ENCODE results near the gene DXO.
"Not testable (repeated sequence)": the region's sequence is repeated elsewhere in the genome, so short reads cannot be mapped to it uniquely, and the experiment has no call there.

The DXO gene

DNA sequence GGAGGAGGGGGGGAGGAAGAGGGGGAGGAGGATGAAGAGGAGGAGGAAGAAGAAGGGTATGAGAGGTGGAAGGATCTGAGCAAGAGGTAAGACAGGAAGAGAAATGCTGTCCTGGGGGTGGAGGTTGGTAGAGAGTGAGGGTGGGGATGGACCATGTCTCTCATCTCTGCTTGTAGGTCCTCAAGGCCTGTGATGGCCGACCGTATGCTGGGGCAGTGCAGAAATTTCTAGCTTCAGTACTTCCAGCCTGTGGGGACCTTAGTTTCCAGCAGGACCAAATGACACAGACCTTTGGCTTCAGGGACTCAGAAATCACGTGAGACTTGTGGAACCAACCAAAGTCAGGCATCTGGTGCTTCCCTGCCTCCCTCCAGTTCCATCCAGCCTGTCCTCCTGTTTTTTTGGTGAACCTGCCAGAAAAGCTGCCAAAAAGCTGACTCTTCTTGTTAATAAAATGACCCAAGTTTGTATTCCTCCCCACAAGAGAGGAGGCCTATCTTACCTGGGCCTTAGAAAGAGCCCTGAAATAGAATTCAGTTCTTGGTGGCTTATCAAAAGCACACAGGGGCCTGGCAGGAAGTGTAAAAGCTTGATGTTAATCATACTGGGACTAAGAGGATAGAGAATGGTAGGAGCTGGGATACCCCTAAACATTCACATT is 7.4 kb upstream of the DXO start:
- DNase-seq = no peak

DNA sequence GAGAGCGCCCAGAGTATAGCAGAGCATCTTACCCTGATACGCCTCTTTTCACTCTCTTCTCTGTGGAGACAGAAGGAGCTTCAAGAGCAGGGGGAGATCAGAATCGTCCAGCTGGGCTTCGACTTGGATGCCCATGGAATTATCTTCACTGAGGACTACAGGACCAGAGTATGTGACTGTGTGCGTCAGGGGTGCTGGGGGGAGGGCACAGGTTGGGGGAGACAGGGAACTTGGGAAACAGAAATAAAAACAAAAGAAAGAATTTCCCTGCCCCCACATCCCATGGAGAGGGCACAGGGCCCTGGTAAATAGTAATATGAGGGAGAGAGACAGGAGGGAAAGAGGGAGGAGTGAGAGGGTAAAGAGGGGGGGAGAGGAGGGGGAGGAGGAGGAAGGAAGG is 6.9 kb upstream of the DXO start:
- no peak for DNase-seq

DNA sequence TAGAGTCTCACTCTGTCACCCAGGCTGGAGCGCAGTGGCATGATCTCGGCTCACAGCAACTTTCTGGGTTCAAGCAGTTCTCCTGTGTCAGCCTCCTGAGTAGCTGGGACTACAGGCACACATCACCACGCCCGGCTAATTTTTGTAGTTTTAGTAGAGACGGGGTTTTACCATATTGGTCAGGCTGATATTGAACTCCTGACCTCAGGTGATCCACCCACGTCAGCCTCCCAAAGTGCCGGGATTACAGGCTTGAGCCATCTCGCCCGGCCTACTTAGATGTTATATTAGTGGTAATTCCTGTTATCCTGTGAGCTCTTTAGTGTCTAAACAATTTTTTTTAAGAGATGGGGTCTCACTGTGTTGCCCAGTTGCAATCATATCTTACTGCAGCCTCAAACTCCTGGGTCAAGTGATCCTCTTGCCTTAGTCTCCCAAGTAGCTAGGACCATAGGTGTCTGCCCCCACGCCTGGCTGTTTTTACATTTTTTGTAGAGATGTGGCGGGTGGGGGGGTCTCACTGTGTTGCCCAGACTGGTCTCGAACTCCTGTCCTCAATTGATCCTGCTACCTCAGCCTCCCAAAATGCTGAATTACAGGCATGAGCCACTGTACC is 6.0 kb upstream of the DXO start:
- DNase-seq = no peak

DNA sequence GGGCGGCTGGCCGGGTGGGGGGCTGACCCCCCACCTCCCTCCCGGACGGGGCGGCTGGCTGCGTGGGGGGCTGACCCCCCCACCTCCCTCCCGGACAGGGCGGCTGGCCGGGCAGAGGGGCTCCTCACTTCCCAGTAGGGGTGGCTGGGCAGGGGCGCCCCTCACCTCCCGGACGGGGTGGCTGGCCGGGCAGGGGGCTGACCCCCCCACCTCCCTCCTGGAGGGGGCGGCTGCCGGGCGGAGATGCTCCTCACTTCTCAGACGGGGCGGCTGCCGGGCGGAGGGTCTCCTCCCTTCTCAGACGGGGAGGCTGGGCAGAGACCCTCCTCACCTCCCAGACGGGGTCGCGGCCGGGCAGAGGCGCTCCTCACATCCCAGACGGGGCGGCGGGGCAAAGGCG is 4.1 kb upstream of the DXO start:
- DNase-seq = not testable (repeated sequence)

DNA sequence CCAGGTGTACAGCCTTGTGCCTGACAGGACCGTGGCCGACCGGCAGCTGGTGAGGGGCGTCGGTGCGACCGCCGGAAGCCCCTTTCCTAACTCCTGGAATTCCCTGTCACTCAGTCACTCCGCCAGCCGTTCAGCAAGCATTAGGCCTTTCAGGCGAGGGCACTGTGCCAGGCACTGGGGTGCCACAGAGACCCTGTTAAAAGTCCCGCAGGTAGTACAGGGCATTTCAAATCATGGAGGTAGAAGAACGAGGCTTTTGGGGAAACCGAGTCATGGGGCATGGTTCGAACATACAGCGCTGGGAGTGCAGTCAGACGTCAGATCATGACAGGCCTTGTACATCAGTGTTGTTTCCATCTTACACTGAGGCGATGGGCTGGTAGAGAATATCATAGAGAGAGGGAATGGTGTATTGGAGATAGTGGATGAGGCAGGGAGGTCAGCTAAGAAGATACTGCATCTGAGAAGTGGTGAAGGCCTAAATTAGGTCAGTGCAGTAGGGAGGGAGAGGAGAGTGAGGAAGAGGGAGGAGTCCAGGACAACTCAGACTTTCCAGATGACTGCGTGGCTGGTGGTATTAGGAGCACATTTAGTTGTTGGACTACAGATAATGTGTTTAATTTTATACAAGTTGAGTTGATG is 892 bp upstream of the DXO start:
- no peak for DNase-seq

DNA sequence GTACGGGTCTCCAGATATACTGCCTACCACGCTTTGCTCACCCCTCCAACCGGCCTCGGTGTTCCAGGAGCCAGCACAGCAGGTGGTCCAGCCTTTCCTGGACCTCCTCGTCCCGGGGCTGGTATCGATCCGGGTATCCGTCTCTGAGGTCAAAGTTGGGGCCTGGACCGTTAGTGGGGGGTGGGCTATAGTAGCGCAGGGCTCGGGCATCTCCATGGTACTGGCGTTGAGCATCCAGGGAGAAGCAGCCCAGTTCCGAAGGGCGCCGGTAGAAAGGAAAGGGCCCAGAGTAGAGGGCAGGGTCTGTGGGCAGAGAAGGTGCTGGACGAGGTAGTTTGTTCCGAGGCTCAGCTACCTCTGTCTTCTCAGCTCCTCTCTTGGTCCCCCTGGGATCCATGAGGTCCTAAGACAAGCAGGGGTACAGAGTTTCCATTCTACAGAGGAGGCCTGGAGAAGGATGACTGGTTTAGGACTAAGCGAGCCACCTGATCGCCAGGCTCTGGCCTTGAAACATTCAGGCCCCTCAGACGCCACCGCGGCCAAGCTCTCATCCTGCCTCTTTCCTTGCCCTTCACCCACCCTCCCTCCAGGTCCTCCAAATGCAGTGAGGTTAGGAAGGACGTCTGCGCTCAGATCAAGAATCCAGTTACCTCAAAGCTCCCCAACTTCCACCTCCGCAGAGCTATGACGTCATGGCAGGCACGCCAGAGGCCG is 502 bp downstream of the DXO start:
- DNase-seq = peak; percentile 34

DNA sequence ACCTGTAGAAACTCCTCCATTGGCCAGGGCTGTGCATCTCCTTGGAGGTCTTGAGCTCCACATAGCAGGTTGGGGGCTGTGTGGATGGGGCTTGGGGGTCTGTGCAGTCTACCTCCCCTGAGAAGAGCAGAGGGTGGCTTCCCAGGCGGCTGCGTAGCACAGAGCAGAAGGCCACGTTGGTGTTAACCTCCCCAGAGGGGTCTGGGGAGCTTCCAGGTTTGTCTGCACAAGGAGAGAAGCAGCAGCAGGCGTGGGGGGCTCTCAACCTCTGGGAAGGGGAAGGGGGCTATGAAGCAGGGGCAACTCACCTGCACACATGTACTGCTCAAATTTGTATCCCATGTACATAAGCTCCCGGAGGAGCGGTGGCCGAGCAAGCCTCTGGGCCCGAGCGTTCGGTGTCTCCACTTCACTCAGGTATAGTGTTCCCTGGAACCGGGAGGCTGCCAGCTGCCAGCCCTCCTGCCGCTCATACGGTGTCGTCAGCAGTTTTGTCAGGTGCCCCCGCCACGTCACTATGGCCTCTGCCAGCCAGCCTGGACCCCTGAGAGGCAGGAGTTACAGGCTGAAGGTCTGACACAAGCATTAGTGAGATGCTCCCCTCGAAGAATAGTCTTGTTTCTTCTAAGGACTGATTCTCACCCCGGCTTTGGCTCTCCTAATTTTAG is 1.2 kb downstream of the DXO start:
- DNase-seq = peak; percentile 42

DNA sequence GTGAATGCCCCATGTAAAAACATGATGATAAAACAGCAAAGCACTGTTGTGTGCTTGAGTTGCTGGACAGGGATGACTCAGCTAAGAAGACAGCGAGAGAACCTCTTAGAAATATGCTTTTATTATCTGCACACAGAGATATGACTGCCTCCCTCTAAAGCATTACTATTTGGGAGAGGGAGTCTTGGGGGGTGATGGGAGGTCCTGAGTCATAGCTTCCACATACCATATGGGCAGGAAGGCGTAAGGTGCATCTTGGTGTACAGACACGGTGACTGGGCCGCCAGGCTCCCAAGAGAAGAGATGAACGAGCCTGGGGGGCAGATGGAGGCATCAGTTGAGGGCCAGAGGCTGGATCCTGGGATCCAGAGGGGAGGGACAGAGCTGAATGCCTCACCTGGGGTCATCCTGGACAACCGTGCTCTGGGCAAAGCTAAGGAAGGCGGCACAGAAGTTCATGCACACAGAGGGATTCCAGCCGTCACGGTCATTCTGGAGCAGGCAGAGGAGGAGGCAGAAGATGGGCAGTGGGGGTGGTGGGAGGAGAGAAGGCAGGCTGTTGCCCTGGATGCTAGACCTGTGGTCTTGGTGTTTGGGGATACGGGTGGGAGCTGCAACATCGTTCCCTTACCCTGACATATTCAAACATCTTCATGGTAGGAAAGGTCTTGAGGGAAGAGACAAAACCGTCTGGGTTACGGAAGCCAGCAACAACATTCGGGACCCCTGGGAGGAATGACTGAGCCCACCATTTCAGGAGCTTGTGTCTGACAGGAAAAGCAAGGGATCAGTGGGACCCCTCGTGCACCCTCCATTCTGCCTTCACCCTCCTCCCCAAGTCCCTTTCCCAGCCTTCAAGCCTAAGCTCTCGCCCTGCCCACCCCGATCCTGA is 2.0 kb downstream of the DXO start:
- DNase-seq = no peak

DNA sequence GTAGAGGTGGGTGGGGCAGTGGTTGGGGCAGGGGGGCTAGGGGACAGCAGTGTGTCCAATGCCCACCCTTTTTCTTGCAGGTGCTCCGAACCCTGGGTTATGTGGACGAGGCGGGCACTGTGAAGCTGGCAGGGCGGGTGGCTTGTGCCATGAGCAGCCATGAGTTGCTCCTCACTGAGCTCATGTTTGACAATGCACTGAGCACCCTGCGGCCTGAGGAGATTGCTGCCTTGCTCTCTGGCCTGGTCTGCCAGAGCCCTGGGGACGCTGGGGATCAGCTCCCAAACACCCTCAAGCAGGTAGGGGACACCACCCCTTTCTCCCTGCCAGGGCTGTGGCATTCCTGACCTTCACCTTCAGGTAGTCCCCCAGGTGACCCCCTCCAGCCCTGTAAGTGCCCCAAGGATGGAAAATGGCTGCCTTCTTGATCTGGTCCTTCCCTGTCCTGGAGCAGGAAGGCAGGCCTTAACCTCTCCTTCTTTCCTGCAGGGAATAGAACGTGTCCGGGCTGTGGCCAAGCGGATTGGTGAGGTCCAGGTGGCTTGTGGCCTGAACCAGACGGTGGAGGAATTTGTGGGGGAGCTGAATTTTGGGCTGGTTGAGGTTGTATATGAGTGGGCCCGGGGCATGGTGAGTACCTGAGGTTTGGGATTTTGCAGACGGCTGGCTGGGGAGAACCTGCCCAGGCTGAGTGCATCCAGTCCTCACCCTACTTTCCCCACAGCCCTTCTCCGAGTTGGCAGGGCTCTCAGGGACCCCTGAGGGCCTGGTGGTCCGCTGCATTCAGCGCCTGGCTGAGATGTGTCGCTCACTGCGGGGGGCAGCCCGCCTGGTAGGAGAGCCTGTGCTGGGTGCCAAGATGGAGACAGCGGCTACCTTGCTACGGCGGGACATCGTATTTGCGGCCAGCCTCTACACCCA is 2.9 kb downstream of the DXO start:
- no peak for DNase-seq

DNA sequence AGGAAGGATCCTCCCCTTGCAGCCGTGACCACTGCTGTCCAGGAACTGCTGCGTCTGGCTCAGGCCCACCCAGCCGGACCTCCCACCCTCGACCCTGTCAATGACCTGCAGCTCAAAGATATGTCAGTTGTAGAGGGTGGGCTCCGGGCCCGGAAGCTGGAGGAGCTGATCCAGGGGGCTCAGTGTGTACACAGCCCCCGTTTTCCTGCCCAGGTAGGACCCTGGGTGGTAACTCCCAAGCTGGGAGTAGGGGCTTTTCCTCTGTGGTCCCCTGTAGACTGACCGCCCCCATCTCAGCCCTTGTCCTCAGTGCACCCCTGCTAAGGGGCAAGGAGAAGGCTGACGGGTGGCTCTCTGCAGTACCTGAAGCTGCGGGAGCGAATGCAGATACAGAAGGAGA is 3.6 kb downstream of the DXO start:
- DNase-seq = no peak

DNA sequence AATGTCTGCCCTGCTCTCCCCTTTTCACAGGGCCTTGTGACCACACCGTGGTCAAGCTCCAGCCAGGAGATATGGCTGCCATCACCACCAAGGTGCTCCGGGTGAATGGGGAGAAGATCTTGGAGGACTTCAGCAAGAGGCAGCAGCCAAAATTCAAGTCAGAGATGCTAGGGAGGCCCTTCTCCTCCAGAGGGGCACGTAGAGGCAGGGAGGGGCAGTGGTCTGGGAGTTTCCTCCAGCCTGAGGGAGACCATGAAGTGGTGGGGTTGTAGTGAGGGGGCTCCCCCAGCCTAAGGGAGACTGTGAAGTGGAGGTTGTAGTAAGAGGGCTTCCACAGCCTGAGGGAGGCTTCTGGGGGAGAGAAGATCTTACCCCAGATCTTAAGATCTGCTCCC is 4.0 kb downstream of the DXO start:
- no peak for DNase-seq

DNA sequence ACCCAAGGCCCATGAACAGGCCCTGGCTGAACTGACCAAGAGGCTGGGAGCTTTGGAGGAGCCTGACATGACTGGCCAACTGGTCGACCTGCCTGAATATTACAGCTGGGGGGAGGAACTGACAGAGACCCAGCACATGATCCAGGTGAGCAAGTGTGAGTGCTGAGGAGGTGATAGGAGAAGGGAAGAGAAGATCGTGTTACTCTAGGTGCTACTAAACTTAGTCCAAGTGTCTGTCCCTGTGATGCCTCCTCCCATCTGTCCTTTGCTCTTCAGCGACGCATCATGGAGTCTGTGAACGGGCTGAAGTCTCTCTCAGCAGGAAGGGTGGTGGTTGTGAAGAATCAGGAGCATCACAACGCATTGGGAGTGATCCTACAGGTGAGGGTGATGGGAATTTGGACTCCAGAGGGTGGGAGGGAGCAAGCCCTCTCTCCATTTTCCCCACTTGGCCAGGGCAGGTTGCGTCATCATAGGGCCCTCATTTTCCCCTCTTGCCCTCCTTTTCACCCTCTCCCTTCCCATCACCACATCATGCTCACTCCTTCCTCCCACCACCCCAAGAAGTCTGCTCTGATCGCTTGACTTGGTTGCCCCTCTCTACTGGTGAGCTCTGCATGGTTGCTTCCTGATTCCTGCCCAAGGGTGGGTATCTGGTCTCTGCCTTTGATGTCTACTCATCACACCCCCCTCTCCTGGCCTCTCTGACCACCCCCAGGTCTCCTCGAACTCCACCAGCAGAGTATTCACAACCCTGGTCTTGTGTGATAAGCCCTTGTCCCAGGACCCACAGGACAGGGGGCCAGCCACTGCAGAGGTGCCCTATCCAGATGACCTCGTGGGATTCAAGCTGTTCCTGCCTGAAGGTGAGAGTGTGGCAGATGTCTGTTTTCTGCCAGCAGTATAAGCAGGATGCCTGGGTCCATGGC is 4.7 kb downstream of the DXO start:
- DNase-seq = no peak

DNA sequence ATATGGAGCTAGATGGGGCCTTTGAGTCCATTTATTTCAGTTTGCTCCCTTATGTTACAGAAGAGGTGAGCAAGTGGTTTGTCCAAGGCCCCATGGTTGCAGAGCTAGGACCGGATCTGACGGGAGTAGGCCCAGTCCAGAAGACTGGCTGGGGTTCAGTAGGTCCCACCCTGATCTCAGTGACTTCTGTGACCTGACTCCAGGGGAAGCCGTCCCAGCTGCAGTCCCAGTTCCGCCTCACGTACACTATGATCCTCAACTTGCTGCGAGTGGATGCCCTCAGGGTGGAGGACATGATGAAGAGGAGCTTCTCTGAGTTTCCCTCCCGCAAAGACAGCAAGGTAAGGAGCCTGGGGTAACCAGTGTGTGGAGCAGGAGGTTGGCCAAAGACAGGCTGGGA is 5.4 kb downstream of the DXO start:
- no peak for DNase-seq

DNA sequence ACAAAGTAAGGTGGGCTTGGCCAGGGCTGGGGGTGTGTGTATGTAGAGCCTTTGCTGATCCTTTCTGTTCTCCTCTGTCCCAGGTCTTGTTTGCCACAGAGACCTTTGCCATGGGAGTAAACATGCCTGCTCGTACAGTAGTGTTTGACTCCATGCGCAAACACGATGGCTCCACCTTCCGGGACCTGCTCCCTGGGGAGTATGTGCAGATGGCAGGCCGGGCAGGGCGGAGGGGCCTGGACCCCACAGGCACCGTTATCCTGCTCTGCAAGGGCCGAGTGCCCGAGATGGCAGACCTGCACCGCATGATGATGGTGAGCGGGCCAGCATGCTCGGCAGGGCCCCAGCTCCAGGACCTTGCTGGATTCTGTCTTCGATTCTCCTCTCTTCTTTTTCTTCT is 6.2 kb downstream of the DXO start:
- no peak for DNase-seq

DNA sequence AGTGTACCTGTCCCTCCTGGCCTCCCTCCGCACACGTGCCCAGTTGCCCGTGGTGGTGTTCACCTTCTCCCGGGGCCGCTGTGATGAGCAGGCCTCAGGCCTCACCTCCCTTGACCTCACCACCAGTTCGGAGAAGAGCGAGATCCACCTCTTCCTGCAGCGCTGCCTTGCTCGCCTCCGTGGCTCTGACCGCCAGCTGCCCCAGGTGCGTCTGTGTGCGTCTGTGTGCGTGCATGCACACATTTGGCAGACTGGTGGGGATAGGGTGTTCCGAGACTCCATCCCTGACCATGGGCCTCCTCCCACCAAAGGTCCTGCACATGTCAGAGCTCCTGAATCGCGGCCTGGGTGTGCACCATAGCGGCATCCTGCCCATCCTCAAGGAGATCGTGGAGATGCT is 8.0 kb downstream of the DXO start:
- no peak for DNase-seq

DNA sequence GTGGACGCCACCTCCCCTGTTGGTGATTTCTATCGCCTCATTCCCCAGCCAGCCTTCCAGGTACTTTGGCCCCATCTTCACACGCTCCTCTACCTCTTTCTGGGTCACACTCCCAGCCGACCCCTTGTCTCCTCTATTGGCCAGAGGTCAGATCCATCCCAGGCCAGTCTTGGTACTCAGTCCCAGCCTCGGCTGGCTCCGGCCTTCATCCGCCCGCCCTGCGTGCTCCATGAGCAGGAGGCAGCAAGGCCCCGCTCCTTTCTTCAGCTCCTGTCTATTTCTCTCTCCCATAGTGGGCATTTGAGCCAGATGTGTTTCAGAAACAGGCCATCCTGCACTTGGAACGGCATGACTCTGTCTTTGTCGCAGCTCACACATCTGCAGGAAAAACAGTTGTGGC is 10.3 kb downstream of the DXO start:
- DNase-seq = no peak

DNA sequence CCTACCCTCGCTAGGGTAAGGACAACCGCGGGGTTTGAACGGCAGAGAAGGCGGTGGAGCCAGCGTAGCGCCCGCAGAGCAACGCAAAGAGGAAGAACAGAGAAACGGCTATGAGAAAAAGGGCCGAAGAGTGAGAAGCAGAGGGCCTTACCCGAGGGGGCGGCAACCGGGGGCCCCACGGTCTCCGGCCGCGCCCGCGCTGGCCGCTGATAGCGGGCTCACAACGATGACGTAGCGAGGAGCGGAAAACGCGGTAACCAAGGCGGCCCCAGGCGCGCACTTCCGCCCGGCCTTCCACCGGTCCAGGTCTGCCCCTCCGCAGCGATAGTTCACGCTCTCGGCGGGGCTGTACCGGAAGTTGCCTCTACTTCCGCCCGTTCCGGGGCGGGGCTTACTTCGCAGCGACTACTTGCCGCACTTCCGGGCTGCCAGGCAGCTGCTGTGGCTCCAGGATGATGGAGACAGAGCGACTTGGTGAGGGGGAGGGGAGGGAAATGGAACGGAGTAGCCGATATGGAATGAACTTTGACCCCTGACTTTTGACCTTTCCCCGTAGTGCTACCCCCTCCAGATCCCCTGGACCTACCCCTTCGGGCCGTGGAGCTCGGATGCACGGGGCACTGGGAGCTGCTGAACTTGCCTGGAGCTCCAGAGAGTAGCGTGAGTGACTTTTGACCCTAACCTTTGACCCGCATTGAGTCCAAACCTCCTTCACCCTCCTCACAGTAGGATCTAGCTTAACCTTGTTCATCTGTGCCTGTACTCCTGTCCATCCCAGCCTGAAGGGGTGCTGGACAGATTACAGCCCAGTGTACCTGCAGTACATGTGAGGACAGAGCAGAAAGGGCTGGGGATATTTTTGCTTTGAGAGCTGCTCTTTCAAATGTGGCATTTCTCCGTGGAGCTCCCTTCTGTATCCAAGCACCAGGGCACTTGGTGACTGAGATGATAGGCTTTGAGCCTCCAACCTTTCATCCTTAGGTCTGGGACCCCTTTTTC is 12.9 kb downstream of the DXO start, which contains the start of the genes NELFE and SKIC2:
NELFE (minus strand) TSS at position 231 of the 999 bp plus-strand sequence. CDS start 525 bp downstream, outside the sequence.
SKIC2 (plus strand) TSS at position 435 of the 999 bp plus-strand sequence; CDS start at position 453, 18 bp downstream.
- peak; percentile 98 for DNase-seq

DNA sequence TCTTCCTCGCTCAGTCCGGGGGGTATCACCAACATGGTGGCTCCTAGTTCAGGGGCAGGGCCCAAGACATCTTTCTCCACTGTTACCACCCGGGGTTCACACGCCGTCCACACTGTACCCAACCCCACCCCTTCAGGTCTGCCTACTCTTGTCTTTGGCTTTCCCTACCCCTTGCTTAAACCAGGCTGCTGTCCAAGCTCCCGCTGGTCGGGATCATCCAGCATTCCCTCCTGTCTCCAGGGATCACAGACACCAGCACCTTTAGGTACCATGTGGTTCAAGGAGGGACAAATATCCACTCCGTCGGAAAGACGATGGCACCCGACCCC is 13.6 kb downstream of the DXO start:
- no peak for DNase-seq

DNA sequence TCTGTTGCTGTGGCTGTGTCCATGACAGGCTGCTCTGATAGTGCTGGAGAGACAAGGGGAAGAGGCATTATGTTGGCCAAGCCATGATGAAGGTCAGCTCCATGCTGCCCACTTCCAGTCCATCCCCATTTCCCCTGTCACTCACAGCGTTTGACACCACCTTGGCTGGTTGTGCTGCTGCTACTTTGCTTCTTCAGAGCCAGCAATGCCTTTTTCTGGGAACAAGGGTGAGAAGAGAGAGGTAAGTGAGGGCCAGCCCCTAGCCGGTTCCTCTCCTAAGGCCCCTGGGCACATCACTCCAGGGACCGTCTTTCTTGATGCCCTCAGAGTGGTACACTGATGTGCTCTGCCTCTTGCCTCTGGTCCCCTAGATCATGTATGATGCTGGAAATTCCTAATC is 15.1 kb downstream of the DXO start:
- DNase-seq = no peak

Data from COR-L47 (cell line).